ELR (cell line): Measurements from ENCODE around the gene NELL2.

Source experiments
- DNase-seq: peaks from one replicate; pipeline ENCODE4 v3.0.0-alpha.2; 2015; ENCODE audit warnings: low read depth

The NELL2 gene

DNA sequence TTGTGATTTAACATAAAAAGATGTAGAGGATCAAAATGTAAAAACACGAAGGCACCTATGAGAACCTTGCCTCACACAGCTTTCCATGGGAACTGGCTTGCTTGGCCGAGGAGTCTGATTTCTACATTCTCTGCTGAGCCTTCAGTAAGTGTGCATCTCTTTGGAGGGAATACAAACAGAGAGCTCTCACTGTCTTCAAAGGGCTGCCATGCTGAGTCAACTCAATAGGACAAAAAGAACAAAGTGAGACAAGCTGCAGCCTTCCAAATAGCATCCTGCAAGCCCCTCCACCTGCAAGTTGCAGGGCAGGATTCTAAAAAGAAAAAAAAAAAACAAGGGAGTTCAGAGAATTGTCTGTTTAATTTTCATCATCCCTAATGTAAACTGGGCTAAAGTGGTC lies 411.9 kb downstream of the NELL2 start:
- no peak for DNase-seq

- DNase-seq: no peak
Measured at GRCh38 chr12:44462729-44463128, 413.4 kb downstream of the NELL2 start.

GRCh38 chr12:44460261-44460660 lies 415.9 kb downstream of the NELL2 start:
- DNase-seq: no peak

- no peak for DNase-seq
Measured at GRCh38 chr12:44459569-44459968, 416.5 kb downstream of the NELL2 start.
